ENCODE results near the gene WWOX.

The WWOX gene

DNA sequence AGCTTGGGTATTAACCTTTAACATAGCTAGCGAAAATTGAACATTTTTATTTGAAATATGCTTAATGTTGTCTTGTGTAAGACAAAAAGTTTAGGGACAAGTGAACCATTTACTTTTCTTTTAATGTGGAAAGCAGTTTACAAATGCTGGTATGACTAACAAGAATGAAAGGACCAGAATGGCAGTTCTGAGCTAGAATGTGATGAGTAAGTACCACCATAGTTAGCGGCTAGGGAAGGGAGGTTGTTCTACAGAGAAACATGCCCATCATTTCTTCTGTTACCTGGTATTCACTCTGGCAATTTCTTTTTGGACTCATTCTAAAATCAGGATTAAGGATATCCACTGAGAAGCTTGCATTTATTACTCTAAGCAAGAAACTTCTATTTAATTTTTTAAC, 121.1 kb downstream of the WWOX start:
- no peak for DNase-seq (ENCODE audit: low read depth in 2 of 2, low spot score in 1 of 2)

DNA sequence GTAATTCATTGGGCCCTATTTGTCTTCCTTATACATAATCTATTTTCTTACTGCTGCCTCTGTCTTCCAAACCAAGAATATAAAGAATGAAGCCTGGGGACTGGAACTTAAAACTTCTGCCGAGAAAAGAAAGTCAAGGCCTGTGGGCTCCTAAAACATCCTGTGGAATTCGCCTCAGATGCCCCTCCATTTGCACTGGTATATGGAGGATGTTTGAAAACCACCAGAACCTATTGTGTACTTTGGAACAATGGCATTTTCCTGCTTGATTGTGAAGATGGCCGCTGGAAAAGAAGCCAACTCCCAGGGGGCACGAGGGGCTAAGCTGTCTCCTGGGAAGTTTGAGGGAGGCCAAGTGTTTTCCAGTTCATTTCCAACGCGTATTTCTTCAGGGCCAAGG, 122.4 kb downstream of the WWOX start:
- DNase-seq (ENCODE audit: low read depth in 2 of 2, low spot score in 1 of 2): no peak

DNA sequence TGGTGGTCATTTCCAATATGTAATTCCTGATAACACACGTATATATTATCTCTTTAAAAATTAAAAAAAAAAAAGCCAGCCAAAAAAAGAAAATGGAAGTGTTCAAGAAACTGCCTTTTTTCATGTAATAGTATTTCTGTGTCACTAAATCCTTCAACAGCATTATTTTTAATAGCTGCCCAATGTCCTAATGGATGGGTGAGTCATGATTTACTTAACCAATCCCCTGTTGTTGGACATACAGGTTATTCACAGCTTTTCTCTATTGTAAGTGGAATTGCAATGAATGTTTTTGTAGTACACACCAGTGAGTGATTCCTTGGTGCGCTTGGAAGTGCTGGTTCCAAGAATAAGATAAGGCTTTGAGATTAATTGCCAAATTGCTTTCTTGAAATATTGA, 124.9 kb downstream of the WWOX start:
- DNase-seq (ENCODE audit: low read depth in 2 of 2, low spot score in 1 of 2): no peak

DNA sequence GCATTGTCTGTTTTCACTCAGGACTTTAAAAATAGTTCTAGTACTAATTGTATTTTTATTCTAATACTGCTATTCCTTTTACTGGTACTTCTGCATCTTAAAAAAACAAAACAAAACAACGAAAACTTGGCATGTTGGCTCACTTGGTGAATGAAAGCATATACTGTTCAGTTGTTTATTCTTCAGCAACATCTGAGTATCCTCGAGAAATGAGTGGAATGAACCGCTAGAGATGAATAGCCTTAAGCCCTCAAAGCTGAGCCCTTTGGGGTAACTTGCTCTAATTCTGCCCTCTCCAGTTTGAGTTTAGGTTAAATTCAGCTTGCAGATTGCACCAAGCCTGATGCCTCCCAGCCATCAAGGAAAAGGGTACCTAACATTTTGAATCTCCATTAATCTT, 126.5 kb downstream of the WWOX start:
- DNase-seq (ENCODE audit: low read depth in 2 of 2, low spot score in 1 of 2): no peak

DNA sequence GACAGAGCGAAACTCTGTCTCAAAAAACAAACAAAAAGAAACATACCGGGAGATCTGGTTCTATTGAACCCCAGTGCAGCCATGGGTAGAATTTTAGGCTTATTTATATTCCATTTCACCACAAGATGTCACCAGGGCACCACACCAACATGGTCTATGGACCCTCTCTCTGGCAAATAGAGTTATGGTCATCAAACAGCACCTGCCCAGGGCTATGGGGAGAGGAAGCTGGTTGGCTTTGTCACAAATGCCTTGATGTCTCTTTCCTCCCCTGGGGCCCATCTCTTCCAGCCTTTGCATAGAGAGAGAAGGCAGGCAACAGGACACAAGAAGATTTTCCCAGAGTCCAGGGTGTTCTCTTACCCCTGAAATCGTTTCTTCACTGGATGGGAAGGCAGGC, 128.4 kb downstream of the WWOX start:
- no peak for DNase-seq (ENCODE audit: low read depth in 2 of 2, low spot score in 1 of 2)

DNA sequence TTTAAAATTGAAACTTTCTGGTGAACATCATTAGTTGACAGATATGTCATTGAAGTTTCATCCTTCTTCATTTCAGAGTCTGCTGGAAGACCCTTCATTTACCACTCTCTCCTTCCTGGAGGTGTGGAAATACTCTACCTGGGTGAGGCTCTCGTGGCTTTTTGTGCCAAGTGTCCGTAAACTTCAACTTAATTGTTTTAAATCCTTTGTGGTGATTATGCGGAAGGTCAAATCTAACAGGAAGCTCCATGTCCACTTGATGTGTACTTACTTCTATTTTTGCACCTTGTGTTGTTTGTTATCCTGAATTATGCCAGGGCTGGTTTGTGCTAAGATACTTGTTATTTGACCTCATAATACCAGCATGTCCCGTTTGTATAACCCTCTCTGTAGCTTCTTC, 129.2 kb downstream of the WWOX start:
- no peak for DNase-seq (ENCODE audit: low read depth in 2 of 2, low spot score in 1 of 2)

DNA sequence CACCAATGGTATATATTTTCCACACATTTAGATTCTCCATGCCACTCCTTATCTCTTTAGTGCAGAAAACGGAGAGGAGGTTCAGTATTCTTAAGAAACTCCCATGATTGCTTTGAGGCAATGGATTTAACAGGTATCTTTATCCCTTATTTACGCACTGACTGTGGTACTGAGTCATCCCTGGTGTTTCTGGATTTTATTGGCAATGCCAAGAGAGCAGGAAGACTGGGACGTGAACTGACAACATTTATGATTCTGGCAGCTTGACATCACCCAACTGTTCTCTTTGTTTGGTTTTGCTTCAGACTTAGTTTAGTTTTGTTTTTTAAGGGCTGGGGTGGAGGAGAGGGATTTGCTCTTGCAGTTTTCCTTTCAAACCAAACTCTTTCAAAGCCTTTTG, 131.4 kb downstream of the WWOX start:
- no peak for DNase-seq (ENCODE audit: low read depth in 2 of 2, low spot score in 1 of 2)

DNA sequence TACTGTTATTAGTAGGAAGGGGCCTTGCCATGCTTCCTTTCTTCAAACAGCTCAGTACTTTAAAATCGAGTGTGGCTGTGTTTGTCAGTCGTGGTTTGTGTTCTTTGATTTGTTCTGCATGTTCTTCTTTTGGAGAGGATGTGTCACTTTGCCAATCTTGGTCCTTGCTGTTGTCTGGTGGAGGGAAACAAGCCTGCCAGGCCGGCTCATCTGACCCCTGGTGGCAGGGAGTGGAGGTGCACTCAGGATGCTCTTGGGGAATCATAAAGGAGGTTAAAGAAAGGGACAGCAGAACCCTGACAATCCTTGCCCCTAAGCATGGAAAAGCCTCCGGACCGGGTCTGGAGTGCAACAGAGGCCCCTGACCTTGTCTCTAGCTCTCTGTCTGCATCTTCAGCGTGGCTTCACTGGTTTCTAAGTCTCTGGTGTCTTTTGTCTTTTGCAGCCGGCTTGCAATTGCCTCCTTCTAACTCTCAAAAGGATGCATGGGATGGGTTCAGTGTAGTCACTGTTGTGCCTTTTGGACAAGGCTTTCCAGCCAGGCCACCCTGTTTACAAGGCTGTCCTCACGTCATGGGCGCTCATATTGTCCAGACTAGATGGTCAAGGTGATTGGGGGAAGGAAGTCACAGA, 135.8 kb downstream of the WWOX start:
- DNase-seq (ENCODE audit: low read depth in 2 of 2, low spot score in 1 of 2): peak; percentile 17 to 33

DNA sequence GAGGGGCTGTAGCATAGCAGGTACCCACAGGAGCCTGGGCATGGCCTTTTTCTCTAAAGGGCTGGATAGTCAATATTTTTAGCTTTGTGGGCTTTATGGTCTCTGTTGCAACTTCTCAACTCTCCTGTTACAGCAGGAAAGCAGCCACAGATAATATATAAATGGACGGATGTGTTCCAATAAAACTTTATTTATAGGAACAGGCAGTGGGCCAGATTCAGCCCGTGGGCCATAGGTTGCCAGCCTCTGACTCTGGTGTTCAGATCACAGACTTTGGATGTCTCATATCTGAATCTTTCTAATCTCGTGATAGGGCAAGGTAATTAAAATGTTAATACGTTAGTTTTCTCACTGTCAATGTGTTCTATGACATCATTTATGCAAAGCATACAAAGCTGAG, 136.4 kb downstream of the WWOX start:
- DNase-seq (ENCODE audit: low read depth in 2 of 2, low spot score in 1 of 2): no peak

DNA sequence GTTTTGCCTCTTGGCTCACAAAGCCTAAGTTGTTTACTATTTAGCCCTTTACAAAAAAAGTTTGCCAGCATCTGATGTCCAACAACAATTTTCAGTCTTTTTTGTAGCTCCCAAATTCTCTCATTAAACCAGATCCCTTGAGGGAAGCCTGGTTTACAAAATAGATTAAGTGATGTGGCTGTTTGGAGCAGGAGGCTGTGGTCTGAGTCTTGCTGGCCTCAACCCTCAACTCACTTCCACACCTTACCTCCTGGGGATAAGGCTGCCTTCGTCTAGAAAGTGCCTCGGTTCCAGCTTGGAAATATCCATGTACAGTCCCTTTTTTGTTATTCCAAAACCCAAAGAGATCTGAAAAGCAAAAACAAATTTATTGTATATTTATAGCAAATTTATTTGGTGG, 138.4 kb downstream of the WWOX start:
- no peak for DNase-seq (ENCODE audit: low read depth in 2 of 2, low spot score in 1 of 2)

DNA sequence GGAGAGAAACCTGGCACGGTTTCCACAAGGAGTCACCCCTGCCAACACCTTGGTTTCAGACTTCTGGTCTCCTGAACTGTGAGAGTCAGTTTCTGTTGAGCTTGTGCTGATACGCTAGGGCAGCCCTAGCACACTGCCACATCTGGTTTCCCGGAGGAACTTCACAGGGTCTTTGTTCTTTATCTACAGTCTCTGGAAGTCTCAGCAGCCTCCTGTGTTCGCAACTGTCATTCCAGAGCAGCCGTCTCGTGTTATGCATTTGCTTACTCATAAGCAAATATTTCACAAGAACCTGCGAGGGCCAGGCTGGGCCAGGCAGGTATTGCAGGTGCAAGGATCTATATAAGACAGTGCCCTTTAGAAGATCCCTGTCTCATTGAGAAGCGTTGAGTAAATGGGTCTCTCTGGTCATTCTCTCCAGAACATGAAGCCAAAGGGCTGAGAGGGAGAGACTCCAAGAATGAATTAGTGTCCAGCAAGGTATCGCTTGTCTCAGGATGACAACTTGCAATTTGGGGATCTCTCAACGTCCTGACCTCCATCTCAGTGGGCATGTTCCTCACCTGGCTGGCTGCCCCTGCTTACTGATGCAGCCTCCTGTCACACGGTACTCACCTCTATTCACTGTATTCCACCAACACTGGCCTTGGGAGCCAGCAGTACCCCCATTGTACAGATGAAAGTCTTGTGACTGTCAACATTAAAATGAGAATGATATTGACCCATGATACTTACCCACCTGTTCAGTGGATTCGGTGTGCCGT, 141.2 kb downstream of the WWOX start:
- no peak for DNase-seq (ENCODE audit: low read depth in 2 of 2, low spot score in 1 of 2)

DNA sequence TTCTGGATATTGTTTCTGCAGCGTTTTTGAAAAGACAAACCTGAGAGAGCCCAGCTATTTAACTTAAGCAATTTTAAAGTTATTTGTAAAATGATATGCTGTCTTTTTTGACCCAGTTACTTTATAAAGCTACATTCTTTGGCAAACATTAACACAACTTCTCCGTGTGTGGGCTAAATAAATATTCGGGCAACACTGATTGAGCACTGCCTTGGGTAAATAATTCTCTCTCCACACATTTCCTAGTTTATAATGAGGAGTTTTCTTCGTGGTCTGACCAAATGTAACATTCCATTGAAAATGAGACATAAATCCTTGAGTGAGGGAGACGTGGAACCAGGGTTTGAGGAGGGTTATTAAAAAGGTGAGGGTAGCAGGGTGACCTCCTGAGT, 142.8 kb downstream of the WWOX start:
- no peak for DNase-seq (ENCODE audit: low read depth in 2 of 2, low spot score in 1 of 2)

DNA sequence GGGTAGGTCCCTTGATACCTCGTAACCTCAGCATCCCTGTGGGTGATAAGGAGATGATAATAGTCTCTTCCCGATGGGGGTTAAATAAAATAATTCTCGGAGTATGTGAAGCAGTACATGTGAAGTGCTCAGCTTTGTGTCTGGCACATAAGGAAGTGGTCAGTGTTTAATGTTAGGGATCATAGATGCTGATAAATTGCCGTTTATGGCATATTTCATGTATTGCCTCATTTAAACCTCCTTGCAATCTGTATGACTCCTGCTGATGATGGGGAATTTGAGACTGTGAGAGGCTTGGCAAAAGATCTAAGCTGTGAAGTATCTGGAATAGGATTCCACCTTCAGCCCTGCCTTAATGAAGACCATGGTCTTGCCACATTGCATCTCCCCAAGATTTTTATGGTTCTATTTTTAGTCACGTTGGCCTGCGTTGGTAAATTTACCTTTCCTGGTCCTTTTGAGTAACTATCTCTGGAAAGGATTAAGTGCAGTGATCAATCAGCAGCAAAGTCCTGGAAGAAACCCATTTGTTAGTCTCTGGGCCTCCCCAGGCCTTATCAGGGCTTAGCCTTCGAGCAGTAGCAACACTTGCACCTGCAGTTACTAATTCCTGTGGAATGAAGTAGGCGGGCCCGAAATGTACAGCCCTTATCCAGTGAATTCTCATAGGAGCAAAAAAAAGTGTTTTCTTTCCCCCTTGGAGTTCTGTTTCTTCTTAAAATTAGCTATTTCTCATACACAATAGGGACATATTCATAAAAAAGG, 144.9 kb downstream of the WWOX start:
- no peak for DNase-seq (ENCODE audit: low read depth in 2 of 2, low spot score in 1 of 2)

DNA sequence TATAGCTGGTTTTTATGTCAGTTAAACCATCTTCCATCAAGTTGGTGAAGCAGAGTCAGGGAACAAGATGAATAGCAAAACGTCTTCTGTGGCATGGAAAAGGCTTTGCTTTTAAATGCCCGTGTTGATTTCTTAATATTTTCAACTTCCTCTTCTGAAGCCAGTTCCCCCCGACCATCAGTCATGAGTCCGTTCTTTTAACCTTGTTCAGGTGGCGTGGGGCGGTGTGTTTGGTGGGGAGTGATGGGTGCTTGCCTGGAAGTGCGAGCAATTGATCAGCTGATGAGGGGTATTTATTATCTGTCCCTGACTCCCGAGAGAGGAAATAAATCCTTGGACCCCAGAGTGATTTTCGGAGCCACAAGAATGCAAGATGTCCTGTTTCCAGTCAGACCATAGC, 147.1 kb downstream of the WWOX start:
- DNase-seq (ENCODE audit: low read depth in 2 of 2, low spot score in 1 of 2): no peak

DNA sequence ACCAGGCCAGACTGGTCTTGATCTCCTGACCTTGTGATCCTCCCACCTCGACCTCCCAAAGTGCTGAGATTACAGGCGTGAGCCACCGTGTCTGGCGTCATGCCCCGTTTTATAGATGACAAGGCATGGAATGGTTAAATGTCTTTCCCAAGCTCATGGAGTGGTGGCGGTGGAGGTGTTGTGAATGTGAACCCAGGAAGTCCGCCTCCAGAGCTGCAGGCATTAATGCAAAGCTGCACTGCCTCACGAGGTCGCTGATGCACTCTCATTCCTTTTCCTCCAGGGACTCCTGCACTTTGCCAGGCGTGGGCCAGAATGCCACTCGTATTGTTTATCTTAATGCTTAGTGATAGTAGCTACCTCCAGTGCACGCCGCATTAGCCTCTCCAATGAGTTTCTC, 149.6 kb downstream of the WWOX start:
- DNase-seq (ENCODE audit: low read depth in 2 of 2, low spot score in 1 of 2): no peak

DNA sequence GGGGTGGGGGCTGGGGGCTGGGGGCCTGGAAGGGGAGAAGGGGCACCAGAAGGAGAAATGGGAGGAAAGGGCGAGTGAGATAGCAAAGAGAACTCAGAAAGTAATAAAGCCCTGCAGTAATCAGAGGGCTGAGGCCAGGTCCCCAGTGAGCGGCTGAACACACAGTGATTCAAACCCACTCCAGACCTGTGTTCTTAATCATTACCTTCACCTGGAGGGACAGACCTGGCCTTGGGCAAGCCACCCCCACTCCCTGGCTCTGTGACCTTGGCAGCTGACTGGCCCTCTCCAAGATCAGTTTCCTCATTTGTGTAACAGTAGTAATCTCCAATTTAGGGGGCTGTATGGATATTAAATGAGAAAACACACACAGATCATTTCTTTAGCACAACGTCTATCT, 150.4 kb downstream of the WWOX start:
- DNase-seq (ENCODE audit: low read depth in 2 of 2, low spot score in 1 of 2): no peak

DNA sequence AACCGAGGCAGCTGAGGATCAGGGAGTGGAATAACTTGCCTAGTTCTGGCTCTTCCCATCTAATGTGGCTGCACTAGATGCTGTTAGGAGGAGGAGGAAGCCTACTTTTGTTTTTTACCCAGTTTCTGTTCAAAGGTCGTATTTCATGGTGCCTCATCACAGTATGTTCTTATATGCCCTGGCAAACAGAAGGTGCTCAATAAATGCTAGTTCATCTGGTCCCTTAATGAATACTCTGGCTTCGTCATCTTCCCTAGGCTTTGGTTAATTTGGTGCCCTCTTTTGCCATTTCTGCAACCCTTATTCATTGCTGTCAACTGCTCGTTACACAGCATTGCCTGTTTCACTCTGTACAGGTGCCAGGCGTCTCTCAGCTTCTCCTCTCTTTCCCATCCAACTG, 151.7 kb downstream of the WWOX start:
- no peak for DNase-seq (ENCODE audit: low read depth in 2 of 2, low spot score in 1 of 2)

DNA sequence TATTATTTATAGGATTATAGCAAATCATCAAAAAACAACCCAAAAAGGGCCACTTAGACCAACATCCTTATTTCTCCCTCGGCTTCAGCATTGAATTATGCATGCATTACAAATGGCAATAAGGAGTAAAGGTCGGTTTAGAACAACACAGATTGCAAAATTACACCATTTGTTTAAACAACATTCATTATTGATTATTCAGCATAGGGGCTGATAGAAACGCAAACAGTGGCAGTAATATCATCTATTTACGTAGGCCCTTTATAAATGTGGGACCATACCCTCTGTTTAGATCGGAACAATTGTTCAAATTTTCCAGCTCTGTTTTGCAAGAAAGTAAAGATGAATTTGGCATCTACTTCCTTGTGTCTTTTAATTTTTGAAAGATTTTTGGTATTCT, 153.3 kb downstream of the WWOX start:
- no peak for DNase-seq (ENCODE audit: low read depth in 2 of 2, low spot score in 1 of 2)

DNA sequence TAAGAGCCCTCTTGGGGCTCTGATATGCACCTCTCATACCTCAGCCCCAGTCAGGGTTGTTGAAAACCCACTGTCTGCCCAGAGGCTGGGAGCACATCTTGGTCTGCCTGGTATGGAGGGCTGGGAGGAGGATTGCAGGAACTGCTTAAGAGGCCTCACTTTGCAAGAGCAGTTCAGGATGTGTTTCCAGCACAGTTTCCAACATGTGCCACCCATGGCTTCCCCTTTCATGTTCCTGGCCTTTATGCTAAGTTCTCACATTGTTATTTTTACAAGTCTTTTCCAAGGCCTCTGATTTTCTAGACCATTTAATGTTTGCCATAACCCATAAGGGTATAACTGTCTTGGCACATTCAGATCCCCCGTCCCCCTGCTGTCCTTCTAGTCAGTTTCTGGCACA, 155.4 kb downstream of the WWOX start:
- DNase-seq (ENCODE audit: low read depth in 2 of 2, low spot score in 1 of 2): no peak

DNA sequence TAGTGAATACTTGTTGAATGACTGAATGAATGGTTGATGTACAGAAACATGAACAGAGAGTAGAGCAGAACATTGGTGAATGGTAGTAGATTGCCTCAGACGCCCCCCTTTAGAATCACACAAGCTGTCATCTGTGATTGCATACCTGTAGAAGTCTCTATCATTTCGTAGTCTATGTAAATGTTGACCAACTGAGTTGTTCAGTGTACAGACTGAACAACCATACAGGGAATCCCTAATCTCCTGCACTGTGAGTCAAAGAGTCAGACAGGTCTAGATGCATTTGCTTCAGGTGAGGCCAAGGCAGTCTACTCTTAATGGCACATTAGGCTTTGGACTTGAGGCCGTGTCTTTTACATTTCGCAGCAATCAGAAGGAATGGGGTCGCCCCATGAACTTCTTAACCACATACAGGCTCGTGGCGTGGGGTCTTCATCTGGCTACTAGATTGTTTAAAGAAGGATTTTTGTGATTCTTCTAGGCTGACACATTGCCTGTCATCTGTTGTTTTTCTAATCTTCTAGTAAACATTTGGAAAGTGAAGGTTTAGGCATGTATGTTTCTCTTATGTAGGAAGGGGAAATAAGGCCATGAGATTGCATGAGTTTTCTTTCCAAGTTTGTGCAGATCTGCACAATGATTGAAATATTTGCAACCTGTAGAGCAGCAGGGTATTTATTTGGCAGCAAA, 157.4 kb downstream of the WWOX start:
- no peak for DNase-seq (ENCODE audit: low read depth in 2 of 2, low spot score in 1 of 2)

DNA sequence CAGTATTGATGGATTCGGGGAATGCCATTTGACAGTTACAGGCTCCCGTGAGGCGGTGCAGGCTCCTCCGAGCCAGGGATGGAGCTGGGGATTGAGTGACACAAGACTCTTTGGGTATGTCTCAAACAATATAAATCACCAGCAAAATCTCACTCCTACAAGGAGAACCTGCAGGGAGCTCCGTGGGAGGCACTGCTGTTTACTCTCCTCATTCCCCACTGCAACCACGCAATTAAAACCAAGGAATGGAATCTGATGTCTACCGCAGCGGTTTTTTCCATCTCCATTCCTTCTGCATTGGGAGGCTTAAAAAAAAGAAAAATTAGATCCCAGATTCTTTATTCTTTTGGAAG, 157.9 kb downstream of the WWOX start:
- no peak for DNase-seq (ENCODE audit: low read depth in 2 of 2, low spot score in 1 of 2)
